ENCODE results near the gene WDR33.

The WDR33 gene

DNA sequence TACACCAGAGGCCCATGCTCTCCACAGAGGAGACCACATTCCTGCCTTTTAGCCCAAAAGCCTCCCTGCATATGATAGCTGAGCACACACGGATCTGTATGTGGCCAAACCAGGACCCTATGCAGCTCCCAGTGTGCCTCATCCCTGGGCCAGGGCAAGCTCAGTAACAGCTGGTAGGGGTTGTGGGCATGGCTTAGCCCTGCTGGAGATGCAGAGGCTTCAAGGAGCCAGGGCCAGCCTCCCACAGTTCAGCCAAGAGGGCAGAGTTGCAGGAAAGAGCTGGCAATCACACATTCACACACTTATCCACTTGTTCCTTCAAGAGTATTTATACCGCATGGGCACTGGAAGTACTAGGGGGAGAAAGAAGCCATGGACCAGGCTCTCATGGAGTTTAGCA, 134.1 kb downstream of the WDR33 start:
- no peak overlapping the region for H3K4me3 ChIP-seq (ENCODE audit: low read length)
- TF ChIP-seq ZNF274 (IDR thresholded peaks at IDR 0.05; ENCODE audit: low read depth, low read length), result no peak

DNA sequence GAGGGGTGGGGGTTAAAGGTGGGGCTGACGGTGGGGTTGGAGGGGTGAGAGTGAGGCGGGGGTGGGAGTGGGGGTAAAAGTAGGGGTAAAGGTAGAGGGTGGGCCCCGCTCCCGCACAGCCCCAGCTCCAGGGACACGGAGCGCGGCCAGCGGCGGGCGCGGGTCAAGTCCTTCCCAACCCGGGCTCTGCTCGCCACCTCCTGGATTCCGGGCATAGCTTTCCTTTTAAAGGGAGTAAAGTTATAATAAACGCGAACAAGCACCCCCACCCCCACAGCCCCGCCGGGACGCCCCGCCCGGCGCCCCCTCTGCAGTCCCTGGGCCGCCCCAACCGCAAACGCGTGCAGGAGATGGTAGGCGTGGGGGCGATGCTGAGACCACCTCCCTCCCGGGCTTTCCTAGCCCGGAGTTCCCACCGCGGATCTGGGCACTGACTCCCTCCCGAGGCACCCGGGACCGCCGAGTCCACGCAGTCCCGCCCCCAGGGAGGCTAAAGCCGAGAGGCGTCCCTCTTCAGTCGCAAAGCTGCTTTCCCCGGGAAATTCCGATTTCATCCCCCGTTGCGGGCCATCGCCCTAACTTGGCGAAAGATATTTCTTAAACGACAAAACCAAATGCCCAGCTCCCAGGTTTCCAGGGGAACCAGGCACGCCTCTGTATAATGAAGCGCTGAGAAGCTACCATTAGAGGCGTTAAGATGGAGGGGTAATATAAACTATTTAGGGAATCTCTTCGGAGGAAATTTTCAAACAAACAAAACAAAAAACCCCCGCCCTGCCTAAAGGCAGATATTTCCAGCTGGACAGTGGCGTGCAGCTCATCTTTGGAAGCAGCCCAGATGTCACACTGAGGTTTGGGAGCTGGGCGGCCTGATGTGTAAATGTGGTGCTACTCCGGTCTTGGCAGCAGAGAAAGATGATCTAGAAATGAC, 135.4 kb downstream of the WDR33 start, which contains the start of gene LIMS2:
TSS of gene LIMS2 (minus strand) at position 200 of the 931 bp plus-strand sequence. CDS start 506 bp downstream, outside the sequence.
- H3K4me3 ChIP-seq (ENCODE audit: low read length), result no peak within 1 kb of the TSS
- no peak for TF ChIP-seq ZNF274 (IDR thresholded peaks at IDR 0.05; ENCODE audit: low read depth, low read length)

DNA sequence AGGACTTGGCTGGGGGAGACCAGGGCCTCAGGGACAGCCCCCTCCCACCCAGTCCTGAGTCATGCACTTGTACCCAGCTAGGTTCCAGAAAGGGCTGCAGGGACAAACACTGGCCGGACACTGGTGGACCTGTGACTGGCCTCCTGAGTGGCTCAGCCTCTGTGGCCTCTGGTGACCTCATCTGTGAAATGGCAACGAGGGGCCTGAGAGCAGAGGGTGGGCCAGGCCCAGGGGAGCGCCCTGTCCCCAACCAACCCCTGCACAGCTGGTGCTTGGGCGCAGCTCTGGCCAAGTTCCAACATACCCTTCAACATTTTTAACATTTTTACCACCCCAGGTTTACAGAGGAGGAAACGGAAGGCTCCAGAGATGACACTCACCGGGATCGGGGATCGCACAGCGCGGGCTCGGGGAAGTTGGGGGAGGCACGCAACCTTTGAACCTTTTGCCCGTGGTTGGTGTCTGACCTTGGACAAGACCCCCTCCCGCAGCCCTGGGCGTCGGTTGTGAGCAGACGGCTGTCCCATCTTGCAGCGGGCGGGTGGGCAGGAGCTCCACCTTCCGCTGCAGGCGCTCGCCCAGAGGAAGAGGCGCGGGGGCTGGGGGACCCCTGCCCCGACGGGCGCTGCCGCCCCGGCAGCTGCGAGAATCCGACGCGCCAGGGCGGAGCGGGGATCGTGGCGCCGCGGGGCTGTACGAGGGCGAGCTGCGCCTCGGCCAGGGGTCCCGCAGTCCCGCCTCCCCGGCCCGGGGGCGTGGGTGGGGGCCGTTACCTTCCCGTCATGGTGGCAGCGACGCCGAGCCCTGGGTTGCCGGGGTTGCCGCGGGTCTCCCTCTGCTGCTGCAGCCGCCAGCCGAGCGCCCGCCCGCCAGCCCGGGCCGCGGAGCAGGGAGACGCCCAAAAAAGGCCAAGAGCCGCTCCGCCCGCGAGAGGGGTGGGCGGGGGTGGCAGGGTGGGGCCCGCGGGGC, 136.4 kb downstream of the WDR33 start:
- TF ChIP-seq ZNF274 (IDR thresholded peaks at IDR 0.05; ENCODE audit: low read depth, low read length), result no peak
- H3K4me3 ChIP-seq (ENCODE audit: low read length), result no peak overlapping the region

DNA sequence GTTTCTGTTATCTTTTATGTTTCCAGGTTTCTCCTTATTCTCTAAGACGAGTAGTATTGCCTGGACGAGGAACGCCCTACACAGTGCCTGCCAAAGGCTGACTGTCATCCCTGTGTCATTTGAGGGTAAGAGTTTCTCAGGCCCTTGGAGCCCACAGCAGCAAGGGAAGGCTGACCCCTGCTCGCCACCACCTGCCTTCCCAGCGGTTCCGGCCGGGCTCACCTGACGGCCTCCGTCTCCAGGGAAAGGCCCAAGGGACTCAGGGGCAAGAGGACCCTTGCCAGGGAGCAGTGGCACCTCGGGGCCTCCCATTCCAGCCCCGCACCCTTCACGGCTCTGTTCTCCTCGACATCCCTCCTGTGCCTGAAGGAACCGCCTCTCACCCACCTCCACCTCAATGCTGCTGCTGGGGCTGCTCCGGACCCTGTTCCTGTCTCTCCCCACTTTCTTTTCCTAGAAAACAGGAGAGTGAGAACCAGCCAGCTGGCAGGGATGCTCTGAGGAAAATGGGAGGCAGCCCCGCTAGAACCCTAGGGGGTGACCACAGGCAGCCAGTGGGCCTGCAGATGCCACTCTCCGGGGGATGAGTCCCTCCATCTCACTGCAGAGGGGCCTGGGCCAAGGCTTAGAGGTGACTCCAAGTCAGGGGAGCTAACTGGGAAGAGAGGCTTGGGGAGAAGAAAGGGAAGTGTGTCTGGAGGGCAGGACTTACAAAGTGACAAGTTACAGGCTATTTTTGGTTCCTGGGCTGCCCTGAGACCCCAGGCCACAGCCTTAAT, 137.5 kb downstream of the WDR33 start:
- no peak for TF ChIP-seq ZNF274 (IDR thresholded peaks at IDR 0.05; ENCODE audit: low read depth, low read length)

DNA sequence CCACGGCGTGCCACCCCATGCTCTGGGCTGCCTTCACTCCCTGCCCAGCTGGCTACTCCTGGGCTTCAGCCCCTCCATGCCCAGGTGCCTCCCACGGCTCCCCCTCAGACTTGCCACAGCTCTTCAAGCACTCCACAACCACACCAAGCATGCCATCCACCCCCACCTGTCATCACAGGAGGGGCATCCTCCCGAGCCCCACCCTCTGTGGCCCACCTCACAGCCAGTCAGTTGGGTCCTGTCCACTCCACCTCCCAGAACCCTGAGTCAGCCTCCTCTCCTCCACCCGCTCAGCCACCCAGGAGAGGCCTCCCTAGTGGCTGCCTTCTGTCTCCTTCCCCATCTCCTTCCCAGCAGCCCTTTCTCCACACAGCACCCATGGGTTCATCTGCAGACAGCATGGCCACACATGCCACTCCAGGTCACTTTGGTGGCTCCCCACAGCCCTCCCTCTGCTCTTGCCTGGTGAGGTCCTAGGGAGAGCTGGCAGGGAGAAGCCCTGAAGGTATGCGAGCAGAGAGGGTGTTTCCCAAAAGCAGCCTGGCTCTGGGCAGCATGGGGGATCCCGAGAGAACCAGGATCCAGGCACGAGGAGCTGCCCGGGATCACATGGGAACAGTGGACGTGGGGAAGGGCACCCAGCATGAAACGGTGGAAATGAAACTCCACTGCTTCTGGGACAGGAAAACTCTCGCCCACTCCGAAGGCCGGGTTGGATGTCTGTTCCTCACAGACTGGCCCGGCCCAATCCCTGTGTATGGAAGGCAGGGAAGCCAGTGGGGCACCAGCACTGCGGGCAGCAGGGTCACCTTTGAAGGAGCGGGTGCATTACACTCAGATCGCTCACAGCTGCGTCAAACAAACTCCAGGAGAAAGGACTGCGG, 138.4 kb downstream of the WDR33 start:
- TF ChIP-seq ZNF274 (IDR thresholded peaks at IDR 0.05; ENCODE audit: low read depth, low read length), result no peak
- no peak overlapping the region for H3K4me3 ChIP-seq (ENCODE audit: low read length)

More for the DNA sequence above, 137.5 kb downstream of the WDR33 start:
- no peak overlapping the region for H3K4me3 ChIP-seq (ENCODE audit: low read length)

DNA sequence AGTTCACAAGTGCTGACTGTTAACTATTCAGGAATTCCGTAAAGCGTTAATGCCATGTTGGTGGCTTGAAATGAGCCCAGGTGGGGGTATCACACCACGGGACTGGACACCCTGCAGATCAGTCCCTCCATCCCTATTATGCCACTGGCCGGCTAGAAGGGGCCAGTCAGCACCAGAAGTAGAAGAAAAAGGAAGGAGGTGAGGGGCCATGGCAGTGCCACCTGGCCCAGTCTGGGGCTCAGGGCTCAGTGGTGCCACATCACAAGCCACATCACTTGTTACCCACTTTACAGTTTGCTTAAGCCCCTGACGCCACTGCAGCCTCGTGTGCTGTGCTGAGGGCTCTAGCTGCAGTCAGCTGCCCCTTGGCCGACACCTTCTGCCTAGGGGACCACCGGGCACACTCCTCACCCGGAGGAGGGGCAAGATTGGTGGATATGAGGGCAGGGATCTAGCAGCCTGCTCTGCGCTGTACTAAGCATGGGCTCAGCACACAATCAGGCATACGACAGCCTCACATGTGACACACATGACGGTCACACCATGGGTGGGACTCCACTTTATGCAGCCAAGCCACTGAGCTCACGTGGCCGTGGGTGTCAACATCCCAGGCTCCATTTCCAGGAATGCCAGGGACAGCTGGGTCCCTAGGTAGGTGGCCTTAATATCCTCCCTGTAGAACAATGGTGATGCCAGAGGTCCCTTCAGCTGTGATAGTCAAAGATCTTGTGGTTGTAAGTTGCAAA, 139.2 kb downstream of the WDR33 start:
- no peak overlapping the region for H3K4me3 ChIP-seq (ENCODE audit: low read length)
- no peak for TF ChIP-seq ZNF274 (IDR thresholded peaks at IDR 0.05; ENCODE audit: low read depth, low read length)

DNA sequence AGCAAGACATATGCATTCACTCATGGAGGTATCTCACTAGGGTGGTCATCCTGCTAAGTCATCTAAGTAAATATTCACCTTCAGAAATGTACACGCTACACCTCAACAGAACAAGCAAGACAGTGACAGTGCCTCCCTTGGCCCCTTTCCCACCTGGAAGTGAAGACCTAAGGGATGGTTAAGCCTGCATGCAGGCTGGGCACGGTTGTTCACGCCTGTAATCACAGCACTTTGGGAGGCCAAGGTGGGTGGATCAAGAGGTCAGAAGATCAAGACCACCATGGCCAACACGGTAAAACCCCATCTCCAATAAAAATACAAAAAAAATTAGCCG, 140.0 kb downstream of the WDR33 start:
- no peak for TF ChIP-seq ZNF274 (IDR thresholded peaks at IDR 0.05; ENCODE audit: low read depth, low read length)
- H3K4me3 ChIP-seq (ENCODE audit: low read length), result no peak overlapping the region

DNA sequence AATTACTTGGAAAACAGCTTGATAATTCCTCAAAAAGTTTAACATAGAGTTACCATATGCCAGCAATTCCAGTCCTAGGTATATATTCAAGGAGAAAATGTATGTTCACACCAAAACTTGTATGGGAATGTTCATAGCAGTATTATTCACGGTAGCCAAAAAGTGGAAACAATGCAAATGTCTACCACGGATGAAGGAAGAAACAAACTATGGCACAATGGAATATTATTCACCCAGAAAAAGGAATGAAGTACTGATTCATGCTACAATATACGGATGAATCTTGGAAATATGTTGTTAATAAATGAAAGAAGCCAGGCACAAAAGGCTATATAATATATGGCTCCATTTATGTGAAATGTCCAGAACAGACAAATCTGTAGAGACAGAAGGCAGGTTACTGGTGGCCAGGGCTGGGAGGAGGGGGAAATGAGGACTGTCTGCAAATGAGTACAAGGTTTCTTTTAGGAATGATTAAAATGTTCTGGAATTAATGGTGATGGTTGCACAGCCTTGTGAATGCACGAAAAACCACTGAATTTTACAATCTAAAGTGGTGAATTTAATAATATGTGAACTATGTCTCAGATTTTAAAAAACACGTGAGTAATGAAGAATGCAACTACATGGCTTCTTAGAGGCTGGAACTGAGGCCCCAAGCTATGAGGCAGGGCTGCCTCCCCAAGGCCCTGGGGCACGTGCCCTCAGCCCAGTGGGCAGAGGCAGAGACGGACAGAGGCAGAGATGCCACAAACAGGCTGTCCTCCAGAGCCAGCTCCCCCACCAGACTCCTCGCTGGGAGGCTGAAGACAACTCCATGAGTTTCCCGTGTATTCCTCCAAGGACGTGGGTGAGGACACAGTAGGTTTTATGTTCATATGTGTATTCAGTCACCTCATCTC, 140.7 kb downstream of the WDR33 start:
- H3K4me3 ChIP-seq (ENCODE audit: low read length), result no peak overlapping the region
- TF ChIP-seq ZNF274 (IDR thresholded peaks at IDR 0.05; ENCODE audit: low read depth, low read length), result no peak

DNA sequence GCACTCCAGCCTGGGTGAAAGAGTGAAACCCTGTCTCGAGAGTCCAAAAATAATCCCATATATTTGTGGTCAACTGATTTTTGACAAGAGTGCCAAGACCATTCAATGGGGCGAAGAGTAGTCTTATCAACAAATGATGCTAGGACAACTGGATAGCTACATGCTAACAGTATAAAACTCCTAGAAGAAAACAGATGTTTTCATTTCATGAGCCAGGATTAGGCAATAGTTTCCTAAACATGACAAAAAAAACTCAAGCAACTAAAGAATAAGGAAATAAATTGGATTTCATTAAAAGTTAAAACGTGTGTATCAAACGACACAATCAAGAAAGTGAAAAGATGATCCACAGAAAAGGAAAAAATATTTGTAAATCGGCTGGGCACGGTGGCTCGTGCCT, 141.9 kb downstream of the WDR33 start:
- no peak overlapping the region for H3K4me3 ChIP-seq (ENCODE audit: low read length)
- no peak for TF ChIP-seq ZNF274 (IDR thresholded peaks at IDR 0.05; ENCODE audit: low read depth, low read length)

DNA sequence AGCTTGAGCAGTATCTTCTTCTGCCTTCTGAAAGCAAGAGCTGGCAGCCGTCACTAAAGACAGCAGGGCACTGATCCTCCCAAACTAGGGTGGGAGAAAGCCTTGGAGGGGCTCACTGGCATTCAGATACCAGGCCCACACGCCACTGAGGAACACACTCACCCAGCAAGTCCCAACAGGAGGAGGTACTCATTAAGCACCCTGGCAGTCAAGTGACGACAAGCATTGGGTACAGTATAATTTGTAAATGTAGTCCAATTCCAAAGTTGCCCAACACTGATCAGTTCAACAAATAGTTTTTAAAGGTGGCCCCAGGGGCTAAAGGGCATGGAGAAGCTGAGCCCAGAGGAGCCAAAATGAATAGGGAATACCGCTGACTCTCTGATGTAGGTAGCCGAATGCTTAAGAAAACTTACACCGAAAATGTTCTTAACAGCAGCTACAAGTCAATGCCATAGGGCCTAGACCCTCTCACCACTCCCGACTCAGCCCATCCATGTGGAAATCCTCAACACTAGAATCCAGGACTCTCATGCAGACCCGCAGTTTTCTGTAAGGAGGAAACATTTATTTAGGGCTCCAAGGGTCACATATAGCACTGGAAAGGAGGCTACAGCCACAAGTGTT, 145.6 kb downstream of the WDR33 start:
- TF ChIP-seq ZNF274 (IDR thresholded peaks at IDR 0.05; ENCODE audit: low read depth, low read length), result no peak
- no peak overlapping the region for H3K4me3 ChIP-seq (ENCODE audit: low read length)

DNA sequence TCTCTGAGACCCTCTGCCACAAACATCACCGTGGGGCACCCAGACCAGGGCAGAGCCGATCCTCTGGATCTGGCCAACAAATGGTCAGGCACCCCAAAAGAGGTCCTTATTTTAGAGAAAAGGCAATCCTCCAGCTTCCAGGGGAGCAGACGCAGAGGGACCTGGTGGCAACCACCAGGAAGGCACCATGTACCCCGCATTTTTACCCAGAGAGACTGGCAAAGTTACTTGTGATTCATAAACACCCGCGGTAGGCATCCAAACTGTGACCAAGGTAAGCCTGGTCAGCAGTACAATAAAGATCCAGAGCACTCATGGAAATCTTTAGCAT, 146.1 kb downstream of the WDR33 start:
- TF ChIP-seq ZNF274 (IDR thresholded peaks at IDR 0.05; ENCODE audit: low read depth, low read length), result no peak
- no peak overlapping the region for H3K4me3 ChIP-seq (ENCODE audit: low read length)

Data from GM08714 (cell line).